Measurements from ENCODE around the gene ABCA10.

GRCh38 chr17:69175625-69176456, 52.8 kb downstream of the ABCA10 start:
- peak; percentile 70 to 74; a peak in 3 of 5 replicates for TF ChIP-seq JUN (IDR thresholded peaks at IDR 0.05)
- no peak for TF ChIP-seq POLR2A (IDR thresholded peaks at IDR 0.05; ENCODE audit: low read length)
- no peak for TF ChIP-seq SMC3 (IDR thresholded peaks at IDR 0.05)
